GM21737 (cell line): ENCODE measurements around the gene SH3GLB1.

Experiments
- ATAC-seq: cut with Tn5 transposase; IDR thresholded peaks from one replicate; pipeline ENCODE4 v1.9.1; 2021; ENCODE audit warnings: mild to moderate bottlenecking, moderate library complexity; ENCODE audit not compliant: unreplicated experiment

Gene SH3GLB1

DNA sequence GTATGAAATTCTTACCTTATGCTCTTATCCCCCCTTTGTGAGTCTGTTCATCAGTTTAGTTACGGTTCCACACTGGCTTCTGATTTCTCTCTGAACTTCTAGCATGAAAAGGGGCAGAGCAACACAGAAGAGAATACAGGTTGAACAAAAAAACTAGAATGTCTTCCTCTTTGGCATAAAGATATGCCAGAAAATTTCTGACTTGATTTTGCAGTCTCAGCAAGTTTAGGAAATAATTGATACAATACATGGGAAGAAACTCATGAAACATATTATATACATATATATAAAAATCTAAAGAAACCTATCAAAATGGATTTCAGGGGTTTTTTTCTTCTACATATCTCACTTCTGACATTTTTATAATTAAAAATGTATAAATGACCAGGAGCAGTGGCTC, 27.0 kb downstream of the SH3GLB1 start:
- ATAC-seq = no peak

DNA sequence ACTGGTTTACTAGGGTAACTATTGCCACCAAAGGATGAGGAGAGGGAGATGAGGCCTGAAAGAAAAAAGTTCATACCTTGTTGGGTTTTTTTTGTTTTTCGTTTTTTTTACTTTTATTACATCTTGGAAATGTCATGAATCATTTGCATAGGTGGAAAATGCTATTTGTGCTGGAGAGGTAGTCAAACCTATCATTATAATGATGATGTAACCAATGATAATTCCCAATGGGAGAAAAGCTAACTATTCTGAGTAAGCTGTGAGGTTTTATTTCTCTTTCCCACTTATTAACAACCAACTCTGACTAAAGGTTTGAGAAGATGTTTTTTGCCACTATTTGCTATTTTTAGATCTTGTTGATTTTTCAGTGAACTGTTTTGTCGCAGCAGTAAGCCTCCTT, 29.0 kb downstream of the SH3GLB1 start:
- ATAC-seq = no peak

DNA sequence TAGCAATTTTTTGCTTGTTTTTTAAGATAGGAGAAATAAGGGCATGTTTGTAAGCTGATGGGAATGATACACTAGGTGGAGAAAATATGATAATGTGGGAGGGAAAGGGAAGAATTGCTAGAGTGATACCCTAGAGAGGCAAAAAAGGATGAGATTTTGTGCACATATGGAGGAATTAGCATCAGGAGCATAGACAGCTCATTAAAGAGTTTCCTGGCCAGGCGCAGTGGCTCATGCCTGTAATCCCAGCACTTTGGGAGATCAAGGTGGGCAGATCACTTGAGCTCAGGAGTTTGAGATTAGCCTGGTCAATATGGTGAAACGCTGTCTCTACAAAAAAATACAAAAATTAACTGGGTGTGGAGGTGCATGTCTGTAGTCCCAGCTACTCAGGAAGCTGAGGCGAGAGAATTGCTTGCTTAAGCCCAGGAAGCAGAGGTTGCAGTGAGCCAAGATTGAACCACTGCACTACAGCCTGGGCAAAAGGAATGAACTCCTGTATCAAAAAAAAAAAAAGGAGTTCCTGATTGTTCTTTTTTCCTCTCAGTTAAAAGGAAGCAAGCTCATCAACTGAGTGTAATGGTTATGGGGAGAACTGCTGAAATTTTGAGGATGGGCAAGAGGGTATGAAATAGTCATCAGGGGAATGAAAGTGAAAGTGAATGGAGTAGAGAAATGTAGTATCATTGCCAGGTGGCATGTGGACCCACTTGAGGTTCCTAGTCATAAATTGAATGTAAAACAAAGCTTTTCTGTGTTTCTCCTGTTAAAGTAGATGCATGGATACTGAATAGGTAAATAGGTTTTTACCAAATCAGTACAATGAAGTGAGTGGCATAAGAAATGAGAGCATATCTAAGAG, 35.5 kb downstream of the SH3GLB1 start:
- ATAC-seq = no peak

DNA sequence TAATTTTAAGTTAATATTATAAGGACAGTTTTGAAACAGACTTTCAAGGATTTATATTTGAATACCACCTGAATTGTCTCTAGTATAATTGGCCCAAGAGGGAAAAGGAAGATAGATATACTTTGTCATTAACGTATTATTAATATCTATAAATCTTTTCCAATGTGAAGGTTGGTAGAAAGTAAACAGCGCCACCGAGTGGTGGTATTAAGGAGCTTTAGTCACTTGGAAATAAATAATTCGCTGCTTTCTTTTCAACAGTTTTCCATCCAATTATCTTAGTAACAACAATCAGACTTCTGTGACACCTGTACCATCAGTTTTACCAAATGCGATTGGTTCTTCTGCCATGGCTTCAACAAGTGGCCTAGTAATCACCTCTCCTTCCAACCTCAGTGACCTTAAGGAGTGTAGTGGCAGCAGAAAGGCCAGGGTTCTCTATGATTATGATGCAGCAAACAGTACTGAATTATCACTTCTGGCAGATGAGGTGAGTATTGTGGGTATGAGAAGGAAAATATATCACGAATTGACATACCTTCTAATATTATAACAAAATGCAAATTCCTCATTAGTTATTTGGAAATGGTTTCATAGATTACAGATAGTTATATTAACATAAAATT, 37.7 kb downstream of the SH3GLB1 start:
- no peak for ATAC-seq

DNA sequence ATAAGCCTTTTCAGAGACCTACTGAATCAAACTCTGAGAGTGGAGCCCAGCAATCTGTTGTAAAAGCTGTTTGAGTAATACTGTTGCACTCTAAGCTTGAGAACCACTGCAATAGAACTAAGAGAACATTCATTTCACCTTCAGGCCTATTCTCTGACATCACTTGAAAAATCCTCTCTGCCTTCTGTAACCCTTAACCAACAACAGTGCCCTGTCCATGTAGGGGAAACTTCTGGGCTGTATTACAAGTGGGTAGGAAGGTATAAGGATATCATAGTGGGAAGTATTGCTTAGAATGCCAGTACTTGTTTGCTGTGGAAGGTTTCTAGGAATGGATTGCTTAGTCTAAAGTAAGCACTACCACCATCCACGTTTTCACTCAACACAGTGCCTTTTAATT, 42.9 kb downstream of the SH3GLB1 start:
- ATAC-seq = no peak

DNA sequence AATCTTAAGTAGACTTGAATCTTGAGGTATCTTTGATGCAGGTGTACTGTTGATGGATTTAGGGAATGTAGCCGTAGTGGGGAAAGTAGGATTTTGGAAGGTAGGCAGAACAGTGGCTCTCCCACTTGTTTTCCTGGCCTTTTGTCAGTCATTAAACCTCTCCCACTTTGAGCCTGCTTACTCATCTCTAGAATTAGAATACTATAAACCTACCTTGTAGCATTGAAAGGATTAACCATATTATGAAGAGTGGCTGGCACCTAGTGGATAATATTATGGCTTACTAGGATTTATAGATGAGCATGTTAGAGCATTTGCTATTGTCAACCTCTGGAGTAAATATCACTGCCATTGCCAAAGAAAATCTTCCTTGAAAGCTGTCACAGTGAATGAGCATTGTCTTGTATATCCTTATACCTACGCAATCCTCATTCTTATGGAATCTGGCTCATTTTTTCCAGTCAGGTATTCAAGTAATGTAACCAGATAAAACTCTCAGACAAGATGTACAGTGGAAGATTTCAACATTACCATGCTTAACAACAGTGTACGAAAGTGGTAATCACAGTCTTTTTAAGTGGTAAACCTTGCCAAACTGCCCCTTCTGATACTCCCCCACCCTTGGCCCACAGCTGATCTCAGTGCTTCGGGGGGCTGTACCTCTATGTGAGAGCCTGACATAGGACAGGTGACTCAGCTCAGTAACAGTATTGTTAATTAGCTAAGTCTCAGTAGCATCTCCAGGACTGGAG, 44.4 kb downstream of the SH3GLB1 start:
- no peak for ATAC-seq

DNA sequence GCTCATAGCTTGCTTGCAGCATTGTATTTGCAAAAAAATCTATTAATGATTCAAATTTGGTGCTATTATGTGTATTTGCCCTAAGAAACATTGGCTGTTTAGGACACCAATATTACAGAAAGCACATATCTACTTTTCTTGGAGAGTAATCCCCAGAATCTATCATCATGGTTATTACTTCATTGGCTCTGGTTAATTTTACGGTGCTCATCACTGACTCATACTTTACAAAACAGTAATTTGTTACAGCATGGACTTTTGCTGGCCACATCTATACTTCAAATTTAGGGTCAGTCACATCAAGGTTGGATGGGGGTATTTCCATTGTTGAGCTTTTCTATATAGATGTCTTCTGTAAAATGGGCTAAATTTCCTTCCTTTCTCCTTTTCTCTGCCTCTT, 45.7 kb downstream of the SH3GLB1 start:
- no peak for ATAC-seq

DNA sequence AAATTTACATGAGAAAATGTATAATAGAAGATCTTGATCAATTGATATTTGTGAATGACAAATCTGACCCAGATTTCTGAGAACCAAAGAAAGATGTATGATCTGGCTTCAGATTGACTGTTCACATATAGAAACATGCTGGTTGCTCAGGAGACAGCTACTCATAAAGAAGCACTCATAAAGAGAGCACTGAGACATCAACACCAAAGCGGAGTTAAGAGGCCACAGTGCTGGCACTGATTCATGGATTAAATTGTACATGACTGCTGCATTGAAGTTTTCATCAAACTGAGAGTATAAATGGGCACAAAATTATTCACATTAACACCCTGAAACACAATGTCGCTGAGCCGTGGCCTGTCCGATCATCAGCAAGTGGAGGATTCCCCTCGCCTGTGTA, 46.2 kb downstream of the SH3GLB1 start:
- no peak for ATAC-seq

DNA sequence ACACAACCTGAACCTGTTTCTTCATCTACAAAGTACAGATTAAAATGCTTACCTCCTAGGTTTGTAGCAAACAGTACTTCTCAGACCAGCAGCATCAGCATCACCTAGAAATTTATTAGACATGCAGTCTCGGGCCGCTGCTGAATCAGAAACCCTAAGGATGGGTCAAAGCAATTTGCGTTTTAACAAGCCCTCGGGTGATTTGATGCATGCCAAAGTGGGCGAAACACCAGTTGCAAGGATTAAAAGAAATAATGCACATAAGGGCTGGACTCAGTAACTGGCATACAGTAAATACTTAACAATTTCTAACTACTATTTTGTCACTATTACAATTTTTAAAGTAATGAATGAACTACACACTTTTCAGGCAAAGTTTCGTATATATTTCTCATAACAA, 47.5 kb downstream of the SH3GLB1 start:
- ATAC-seq = no peak

DNA sequence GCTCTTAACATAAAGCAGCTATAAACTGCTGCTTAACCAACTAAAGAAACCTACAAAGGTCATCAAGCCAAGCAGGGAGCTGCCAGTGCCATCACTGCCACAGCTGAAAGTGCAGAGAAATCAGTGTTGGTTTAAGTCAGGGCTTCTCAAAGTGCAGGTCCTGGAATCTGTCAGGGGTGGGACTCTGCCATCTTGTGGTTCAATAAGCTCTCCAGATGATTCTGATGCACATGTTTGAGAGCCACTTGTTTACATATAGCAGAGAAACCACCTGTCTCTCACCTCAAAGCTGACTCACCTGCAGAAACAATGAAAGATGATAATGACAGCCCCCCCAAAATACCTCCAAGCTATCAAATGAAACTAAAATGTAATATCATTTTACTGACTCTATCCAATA, 49.3 kb downstream of the SH3GLB1 start:
- no peak for ATAC-seq

DNA sequence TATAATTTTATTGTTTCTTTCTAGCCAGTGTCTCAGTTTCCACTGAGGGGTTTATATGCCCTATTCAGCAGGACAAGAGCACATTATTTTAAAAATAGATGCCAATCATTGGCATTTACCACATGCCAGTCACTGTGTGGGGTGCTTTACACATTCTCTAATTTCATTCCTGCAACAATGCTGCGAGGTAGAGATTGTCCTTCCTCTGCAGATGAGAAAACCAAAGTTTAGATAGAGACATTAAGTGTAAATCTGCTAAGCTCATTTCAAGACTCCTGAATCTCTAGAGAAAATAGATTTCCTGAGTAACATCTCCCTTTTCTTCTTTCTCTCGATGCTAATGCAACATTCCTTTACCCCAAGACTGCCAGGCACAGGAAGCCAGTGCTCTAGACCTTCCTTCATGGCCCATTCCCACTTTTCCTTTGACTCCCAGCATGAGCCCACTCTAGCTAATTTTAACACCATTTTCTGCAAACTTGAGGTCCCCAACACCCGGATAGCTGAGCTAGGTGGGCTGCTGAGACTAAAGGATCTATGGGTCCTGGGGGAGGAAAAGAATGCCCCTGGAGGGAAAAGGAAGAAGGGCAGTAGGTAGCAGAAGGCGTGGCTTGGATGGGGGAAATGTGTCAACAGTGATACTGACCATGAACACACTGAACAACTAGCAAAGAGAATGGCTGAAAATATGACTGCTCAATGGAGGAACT, 50.0 kb downstream of the SH3GLB1 start:
- ATAC-seq = no peak

DNA sequence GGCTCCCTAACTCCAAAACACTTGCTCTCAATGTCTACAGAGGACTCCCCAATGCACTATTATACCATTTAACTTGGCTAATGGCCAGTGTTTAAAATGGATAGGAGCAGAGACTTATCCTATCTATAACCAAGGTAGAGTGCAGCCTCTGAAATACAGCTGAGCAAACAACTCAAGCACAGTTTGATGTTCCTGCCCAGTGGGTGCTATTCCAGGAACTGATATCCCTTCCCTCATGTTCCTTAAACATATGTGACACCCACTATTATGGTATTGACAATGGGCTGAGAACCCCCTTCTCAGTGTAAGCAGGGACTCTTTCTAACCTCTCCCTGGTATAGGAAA, 51.7 kb downstream of the SH3GLB1 start:
- no peak for ATAC-seq

DNA sequence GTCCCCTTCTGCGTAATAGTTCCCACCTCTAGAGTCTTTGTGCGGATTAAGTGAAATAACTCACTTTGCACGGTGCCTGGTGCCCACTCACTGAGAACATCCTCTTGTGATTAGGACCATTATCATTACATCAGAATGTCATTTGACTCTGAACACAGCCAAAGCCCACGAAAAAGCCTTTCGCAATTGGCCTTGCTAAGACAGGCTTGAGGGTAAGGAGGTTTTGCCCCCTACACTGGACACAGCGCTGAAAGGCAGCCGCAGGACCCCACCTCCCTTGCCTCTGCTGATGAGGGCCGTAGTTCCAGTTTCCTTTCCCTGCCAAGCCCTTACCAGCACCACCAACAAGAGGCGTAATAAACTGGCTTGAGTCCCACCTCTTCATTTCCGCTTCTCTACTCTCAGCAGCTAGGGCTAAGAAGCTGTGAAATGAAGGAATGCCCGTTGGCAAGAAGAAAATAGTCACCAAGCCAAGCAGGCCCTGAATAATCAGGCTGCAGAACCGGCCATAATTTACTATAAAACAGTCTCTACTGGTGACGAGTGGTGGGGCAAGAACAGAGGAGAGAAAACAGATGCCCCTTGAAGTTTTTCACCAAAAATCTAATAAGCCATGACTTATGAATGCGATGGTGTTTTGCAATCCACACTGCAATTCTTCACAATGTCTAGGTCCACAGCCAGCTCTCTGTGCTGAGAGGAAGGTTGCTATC, 53.1 kb downstream of the SH3GLB1 start:
- ATAC-seq = no peak

DNA sequence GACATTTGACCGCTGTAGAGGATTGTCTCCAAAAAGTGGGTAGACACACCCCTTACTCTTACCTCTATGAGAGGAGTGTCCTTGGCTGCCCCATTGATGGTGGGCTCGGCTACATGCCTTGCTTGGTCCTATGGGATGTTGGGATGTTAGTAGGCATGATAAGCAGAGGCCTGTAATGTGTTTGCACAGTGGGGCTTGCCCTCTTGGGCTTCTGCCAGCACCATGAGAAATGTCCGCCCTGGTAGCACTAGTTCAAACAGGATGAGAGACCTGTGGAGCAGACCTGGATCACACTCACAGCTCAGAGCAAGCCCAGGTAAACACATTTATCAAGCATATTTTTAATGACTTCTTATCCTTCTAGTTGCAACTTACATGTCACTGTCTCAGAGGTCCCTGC, 54.2 kb downstream of the SH3GLB1 start:
- ATAC-seq = no peak

DNA sequence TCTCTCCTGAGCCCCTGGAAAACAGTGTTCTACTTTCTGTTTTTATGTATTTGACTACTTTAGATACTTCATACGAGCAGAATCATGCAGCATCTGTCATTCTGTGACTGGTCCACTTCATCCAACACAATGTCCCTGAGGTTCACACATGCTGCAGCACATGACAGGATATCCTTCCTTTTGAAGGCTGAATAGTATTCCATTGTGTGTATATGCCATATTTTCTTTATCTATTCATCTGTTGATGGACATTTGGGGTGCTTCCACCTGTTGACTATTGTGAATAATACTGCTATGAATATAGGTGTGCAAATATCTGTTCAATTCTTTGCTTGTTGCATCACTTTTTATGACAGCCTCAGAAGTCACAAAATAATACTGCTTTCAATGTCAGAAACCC, 55.8 kb downstream of the SH3GLB1 start:
- no peak for ATAC-seq

DNA sequence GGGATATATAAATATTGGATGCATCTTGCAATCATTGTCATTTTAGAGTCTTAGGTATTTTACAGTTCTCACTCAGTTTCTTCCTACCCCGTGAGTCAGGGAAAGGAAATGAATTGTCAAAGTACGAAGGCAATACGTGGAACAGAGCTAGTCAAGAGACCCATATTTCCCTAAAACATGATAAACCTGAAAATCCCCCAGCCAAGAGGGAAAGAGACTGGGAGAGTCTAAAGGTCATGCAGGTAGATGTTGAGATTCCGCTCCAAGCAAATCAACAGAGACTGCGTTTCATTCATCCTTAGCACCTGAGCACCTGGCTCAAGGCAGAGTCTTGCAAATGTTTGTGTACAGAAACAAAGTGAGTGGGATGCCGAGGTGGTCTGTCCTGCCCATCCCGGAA, 58.0 kb downstream of the SH3GLB1 start:
- ATAC-seq = no peak

DNA sequence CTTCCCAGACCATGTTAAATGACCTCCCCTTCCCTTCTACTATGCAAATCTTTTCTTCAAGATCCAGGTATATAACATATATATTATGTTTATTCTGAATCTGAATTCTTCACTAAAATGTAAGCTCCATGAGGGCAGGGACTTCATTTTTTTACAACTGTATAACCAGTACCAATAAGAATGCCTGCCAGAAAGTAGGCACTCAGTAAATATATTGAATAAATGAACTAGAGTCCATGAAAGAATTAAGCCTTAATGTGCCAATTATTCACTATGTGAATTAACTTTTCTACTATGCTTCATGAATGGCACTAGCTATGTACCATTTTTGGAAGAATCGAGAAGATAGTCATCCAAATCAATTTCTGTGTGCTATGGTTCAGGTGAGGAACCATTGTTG, 60.1 kb downstream of the SH3GLB1 start:
- ATAC-seq = no peak

DNA sequence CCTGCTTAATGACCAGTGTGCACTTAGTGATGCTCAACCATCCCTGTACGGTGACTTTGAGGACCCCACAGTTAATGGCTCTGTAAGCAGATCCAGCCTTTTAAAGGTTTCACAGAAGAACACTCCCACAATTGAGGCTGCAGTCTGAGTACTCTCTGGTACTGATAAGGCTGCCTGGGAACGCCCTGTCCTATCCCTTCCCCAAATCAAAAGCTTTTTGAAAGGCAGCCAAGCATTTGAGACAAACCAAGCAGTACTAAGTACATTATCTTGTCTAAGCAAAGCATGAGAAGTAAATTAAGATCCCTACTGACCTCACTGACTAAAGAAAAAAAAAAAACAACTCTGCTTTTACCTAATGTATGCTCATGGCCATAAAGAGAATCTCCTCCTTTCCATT, 60.7 kb downstream of the SH3GLB1 start:
- no peak for ATAC-seq

DNA sequence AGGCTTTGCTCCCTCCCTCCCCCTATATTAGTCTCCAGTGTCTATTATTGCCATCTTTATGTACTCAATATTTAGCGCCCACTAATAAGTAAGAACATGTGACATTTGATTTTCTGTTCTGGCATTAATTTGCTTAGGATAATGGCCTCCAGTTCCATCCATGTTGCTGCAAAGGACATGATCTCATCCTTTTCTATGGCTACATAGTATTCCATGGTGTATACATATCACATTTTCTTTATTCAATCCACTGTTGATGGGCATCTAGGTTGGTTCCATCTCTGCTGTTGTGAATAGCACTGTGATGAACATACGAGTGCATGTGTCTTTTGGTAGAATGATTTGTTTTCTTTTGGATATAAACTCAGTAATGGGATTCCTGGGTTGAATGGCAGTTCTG, 61.3 kb downstream of the SH3GLB1 start:
- ATAC-seq = no peak

DNA sequence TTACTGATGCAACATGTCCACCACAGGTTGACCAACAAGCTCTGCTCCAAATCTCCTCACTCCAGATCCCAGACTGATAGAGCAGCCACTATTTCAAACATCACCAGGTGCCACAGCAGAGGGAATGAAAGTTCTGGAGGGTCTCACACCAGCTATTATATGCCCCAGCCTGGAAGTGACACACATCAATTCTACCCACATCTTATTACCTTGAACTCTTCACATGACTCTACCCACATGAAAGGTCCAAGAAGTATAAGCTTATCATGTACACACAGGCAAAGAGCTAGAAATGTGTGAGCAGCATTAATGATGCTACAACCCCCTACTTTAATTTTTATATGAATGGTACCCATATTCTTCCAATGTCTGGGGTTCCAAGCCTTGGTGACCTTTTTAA, 64.2 kb downstream of the SH3GLB1 start:
- no peak for ATAC-seq

DNA sequence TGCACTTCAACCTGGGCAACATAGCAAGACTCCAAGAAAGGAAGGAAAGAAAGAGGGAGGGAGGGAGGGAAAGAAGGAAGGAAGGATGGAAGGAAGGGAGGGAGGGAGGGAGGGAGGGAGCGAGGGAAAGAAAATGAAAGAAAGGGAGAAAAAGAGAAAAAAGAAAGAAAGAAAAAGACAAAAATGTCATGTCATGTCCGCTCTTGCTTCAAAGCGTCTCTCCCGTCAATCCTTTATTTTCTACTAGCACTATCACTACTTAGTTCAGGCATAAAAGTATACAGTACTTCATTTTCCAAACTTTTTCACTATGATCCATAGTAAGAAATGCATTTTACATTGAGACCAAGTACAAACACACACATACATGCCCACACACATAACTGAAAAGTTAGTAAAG, 64.7 kb downstream of the SH3GLB1 start:
- ATAC-seq = no peak
